Measurements from ENCODE around the gene ECHS1.

The ECHS1 gene

DNA sequence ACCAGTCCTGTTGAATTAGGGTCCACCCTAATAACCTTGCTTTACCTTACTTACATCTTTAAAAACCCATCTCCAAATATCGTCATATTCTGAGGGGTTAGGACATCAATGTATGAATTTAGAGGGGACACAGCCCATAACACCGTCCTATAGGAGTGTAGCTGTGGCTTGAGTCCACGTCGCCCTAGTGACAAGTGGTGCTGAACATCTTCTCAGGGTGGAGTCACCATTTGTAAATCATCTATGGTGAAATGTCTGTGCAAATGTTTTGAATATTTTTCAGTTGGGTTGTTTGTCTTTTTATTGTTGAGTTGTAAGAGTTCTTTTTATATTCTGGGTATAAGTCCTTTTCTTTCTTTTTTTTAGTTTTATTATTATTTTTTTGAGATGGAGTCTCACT is 31.2 kb downstream of the ECHS1 start:
- no peak for DNase-seq (ENCODE audit: low spot score)

DNA sequence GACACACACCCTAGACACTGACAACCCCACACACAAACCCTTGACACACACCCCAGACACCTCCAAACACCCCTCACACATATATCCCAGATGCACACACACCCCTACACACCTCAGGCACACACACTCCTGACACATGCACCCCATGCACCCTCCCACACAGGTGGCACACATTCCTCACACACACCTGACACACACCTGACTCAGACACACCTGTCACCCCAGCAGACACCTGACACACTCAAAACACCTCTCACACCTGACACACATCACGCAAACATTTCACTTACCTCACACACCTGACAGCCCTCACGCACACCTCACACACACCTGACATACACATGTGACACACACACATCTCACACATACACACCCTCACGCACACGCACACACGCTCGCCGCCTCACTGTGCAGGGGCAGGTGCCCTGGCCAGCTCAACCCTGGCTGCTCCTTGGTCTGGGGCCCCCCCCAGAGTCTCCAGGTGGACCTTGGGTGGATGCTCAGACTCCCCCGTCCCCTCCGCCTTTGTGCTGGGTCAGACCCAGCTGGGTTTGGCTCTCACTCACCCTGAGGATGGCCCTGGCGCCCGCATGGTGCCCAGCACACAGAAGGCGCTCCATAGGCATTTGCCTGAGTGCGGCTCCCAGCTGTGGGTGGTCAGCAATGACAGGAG is 33.3 kb downstream of the ECHS1 start:
- DNase-seq (ENCODE audit: low spot score) = no peak

DNA sequence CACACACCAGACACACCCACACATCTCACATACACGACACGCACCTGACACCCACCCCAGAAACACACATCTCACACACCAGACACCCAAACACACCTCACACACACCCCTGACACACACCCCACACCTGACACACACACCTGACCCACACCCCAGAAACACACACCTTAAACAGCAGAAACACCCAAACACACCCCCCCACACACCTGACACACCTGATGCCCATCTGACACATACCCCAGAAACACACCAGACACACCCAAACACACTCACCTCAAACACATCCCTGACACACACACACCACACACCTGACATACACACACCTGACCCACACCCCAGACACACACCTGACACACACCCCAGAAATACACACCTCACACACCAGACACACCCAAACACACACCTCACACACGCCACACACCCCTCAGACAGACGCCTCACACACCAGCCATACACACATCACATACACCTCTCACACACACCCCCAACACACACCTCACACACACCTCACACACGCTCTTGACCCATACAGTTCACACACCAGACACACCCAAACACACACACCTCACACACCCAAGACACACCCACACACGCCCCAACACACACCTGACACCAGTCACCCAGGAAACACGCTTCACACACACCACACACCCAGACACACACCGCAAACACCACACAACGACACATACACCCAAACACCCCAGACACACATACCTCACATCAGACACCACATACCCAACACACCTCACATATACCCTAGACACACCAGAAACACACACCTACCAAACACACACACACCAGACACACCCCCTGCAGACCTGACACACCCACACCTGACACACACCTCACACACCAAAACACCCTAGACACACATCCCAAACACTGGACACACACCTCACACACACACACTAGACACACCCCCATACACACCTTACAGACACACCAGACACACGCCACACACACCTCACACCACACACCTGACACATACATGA is 34.8 kb downstream of the ECHS1 start:
- no peak for DNase-seq (ENCODE audit: low spot score)

DNA sequence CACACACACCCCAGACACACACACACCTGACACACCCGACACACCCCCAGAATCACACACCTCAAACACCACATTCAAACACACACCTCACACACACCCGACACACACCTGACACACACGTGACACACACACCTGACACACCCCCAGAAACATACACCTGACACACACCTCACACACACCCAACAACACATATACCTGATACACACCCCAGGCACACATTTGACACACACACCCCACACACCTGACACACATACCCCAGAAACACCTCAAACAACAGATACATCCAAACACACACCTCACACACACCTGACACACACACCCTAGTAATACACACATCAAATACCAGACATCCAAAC is 35.8 kb downstream of the ECHS1 start:
- DNase-seq (ENCODE audit: low spot score) = no peak

DNA sequence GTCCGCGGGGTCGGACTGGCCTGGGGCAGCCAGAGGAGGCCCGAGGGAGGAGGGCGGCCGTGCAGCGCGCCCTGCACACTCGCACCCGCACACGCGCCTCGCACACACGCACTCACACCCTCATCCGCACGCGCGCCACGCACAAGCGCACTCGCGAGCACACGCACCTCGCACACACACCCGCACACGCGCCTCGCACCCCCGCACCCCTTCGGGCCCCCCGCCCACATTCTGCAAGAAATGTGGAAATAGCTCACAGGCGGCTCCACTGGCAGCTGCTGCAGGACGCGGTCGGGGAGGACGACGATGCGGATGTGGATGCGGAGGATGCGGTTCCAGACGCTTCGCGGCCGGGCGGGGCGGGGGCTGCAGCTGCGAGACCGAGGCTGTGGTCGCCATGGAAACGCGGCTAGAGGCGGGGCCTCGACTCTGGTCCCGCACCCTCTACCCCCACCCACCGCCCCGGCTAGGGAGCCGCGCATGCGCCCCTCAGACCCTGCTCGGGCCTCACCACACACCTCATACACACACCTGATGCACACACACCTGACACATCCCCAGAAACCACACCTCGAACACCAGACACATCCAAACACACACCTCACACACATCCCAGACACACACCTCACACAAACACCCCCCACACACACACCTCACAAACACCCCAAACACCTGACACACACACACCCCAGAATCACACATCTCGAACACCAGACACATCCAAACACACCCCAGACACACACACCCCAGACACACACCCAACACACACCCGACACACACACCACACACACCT is 36.4 kb downstream of the ECHS1 start, which contains the start of gene CALY:
Gene CALY (minus strand): TSS at position 320 of the 793 bp plus-strand sequence. CDS start 7,907 bp downstream, outside the sequence.
- DNase-seq (ENCODE audit: low spot score) = no peak

DNA sequence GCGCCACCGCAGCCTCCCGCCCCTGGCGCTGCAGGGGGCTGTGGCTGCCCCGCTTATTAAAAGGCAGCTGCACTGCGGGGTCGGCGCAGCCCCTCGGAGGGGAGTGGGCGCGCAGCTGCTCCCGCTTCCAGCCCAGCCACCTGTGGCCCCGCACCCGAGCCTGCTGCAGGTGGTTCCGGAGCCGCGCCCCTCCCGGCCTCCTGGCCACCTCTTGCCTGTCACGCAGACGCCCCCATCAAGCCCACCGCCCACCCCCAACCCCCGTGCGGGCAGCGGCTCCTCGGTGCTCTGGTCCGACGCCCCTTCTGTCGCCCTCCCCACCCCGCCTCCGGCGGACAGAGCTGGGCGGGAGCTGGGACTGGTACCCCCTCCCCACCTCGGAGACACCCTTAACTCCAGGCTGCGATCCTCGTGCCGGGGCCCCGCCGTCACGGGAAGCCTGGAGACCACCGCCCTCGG is 37.0 kb downstream of the ECHS1 start:
- DNase-seq (ENCODE audit: low spot score) = no peak

DNA sequence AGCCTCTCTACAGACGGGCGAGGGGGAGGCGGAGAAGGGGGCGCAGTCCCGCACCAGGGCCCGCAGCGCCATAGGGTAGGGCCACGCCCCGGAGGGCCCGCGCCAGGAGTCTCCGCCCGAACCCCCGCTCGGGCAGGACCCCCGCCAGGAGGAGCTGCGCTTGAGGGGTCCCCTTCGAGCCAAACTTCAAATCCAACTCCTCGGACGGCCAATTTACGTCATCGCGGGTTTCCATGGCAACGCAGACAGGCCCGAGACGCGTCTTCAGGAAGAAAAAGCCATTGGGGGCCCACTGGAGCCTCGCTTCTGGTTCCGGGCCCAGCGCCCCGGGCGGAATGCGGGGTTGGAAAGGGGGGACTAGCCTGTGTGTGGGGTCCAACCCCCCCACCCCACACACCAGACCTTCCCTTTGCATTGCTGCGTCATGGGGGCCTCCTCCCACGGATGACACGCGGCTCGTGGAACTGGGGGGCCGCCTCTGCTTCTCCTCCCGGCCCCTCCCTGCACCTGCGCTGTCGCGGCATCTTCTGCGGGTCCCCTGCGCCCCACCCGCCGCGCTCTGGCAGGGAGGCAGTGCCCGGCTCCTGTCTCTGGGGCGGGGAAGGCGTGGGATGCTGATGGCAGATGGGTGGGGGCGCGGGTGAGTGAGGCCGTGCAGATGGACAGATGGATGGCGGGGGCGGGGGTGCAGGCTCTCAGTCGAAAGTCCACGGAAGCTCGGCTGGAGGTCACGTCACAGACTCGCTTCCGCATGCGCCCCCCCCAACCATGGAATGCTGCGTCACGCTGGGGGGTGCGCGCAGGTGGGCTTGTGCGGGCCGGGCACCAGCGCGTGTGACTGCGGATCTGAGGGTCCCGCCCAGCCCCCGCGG is 37.7 kb downstream of the ECHS1 start:
- DNase-seq (ENCODE audit: low spot score) = peak; percentile 64

DNA sequence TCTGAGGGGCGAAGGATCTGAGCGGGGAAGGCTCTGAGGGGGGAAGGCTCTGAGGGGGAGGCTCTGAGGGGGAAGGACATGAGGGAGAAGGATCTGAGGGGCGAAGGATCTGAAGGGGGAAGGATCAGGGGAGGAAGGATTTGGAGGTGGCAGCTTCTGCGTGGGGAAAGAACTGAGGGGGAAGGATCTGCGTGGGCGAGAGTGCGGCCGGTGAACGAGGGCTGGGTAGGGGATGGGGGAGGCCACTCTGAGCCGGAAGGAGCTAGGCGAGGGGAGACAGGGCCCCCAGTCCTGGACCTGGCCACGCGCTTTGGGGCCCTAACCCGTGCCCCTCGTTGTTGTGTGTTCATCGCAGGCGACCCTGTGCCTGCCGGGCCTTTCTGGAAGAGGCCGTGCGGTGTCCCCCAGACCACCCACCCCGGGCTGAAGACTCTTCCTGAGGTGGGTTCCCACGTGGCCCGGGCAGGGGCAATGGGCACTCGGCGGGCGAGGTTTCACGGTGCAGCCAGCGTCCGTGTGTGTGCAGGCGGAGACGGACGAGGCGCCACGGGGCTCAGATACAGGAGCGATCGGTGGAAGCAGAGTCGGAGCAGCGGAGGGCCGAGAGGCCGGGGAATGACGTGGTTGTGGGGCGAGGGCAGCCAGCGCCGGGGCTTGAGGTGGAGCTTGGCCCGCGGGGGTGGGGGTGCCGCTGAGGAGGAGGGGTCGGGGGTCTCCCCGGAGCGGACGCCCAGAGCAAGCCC is 38.5 kb downstream of the ECHS1 start:
- peak; percentile 43 for DNase-seq (ENCODE audit: low spot score)

DNA sequence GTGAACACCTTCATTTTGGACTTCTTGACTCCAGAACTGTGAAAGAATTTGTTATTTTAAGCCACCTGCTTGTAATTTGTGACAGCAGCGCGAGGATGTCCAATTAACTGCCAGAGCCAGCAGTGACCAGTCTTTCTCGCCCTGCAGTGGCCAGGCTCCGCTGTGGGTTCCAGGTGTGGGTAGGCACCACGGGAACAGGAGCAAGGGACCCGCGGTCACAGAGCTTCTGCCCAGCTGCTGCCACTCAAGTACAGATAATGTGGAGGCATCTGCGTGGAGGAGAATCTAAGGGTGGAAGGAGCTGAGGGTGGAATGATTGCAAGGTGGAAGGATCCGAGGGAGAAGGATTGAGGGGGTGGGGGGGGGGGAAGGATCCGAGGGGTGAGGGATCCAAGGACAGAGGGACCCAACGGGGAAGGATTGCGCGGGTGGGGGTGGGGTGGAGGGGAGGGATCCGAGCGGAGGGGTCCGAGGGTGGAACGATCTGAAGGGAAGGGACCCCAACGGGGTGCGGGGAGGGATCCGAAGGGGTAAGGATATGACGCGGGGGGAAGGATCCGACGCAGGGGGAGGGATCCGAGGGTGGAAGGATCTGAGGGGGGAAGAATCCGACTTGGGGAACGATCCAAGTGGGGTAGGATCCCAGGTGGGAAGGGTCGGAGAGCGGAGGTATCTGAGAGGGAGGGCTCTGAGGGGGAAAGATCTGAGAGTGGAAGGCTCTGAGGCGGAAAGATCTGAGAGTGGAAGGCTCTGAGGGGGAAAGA is 40.0 kb downstream of the ECHS1 start:
- DNase-seq (ENCODE audit: low spot score) = no peak

DNA sequence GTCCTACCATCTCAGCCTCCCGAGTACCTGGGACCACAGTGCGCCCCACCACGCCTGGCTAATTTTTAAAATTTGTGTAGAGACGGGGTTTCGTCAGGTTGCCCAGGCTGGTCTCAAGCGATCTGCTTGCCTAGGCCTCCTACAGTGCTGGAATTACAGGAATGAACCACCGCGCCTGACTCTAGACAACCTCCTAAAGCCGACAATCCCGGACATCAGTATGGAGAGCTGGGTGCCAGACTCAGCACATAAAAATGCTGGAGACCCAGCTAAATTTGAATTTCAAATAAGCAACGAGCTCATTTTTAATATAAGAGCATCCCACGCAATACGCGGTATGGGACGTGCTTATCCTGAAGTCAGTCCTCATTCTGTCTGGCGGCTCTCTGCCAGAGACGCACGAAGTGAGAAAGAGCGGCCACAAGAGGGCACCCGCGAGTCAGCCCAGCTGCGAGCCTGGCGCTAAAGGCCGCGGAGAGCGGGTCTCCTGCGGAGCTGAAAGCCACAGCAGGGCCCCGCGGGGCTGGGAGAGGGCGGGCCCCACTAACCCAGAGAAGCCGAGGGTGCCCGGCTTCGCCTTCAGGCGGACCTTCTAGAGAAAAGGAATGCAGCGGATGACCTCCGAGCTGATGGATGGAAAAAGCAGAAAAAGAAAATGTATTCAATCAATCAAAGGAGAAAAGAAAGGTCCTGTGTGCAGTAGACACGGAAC is 43.5 kb downstream of the ECHS1 start:
- DNase-seq (ENCODE audit: low spot score) = peak; percentile 91

DNA sequence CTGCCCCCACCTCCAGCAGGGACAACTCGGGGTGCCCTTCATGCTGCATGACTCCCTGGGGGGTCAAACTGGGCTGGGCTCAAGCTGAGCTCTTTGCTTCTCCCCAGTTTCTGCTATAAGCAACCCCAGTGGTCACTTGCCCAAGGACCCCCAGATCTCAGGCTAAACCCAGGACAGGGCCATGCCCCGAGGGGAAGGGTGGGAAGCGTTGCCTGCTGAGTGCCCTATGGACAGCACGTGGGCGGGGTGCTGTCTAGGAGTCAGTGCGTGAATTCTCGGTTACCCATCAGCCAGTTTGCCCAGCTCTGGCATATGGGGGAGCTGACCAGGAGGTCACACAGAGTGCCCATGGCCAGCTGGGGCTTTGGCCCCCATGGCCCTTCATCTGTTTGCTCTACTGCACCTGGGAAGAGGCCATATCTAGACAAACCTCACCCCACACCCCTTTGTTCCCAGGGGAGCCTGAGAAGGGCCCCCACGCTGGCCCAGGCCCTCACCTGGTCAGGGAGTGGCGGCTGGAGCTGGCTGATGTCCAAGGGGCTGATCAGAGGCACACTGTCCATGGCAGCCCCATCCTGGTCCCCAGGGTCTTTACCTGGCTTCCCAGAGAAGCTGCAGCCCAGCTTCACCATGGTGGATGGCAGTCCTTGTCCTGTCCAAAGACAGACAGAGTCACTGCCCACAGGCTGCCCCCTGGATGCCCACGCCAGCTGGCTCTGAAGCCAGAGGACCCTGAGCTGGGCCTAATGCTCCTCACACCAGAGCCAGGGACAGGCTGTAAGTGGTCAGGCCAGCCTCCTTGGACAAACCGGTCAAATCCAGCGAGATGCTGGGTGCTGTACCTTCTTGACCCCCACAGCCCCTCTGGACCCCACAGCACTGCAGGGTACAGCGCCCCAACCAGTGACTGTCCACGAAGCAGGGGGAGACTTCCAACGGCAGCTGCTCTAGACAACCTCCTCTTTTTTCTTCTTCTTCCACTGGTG is 44.5 kb downstream of the ECHS1 start:
- no peak for DNase-seq (ENCODE audit: low spot score)

DNA sequence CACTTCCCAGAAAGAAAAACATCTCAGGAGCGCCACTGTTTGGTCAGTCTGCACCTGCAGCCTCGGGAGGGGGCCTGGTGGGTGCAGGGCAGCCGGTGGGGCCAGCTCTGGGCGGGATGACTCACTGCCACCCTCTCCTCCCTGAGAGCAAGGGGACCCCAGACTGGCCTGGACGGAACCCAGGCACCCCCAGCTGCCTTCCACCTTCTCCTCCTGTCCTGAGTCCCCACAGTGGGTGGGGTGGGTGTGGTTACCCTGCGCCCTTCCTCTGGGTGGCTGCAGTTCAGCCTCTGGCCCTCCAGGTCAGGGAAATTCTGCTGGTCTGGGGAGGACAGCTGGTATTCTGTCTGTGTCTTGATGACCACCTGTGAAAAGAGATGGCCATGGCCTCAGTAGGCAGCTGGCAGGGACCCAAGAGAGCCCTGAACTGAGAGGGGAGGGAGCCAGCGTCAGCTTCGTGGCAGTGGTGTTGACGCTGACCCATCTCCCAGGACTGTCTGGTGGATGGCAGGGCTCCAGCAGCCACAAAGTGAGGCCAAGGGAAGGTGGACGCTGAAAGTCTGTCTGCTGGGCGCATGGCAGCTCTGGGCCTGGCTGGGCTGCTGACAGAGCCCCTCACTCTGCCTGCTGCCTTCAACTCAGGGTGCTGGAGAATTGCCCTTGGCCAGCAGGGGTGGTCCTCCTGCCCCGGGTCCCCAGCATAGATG is 45.4 kb downstream of the ECHS1 start:
- no peak for DNase-seq (ENCODE audit: low spot score)

DNA sequence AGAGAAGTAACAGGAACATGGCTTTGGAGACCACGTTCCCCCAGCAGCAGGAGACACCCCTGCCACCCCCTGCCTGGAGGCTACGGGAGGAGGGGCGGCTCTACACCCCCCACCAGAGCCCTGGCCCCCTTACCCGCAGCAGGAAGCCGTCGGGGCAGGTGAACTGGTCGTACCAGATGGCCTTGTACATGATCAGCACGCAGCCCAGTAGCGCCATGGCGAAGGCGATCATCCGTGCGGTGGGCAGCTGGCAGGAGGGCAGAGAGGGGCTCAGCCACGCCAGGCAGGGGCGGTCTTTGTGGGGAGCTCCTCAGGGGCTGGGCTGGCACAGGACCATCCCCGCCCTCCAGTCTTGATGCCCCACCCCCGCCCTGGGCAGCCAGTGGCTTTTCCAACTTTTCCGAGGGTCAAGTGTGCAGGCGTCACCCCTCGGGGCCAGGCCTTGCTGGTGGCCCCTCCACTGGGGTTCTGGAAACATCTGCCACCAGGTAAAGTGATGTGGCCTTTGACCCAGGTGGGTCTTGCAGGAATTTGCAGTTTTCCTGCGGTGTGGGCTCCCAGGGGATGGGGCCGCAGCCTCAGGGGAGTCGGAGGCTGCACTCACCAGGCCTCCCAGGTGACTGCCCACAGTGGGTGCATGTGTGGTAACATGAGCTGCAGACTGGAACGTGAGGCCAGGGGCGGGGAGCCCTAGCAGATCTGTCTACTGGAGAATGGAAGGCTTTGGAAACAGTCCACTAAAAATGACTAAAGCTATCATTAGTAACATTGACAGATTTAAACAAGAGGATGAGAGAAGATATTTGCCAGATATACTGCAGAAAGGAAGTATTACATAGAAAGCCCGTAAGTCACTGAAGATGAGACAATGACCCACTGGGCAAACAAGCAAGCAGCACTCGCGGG is 46.2 kb downstream of the ECHS1 start:
- no peak for DNase-seq (ENCODE audit: low spot score)

DNA sequence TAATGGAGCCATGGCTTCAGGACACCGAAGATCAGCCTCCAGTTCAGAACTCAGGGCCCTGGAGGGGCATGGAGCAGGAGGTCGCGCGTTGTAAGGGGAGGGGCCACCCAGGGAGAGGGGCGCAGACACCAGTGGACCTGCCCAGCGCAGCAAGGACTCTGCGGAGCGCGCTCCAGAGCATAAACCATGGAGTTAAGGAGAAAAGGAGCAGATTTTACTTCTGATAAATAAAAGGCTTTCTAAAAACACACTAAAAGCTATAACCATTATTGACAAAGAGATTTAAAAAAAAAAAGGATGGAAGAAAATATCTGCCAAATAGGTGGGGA is 47.0 kb downstream of the ECHS1 start:
- no peak for DNase-seq (ENCODE audit: low spot score)

DNA sequence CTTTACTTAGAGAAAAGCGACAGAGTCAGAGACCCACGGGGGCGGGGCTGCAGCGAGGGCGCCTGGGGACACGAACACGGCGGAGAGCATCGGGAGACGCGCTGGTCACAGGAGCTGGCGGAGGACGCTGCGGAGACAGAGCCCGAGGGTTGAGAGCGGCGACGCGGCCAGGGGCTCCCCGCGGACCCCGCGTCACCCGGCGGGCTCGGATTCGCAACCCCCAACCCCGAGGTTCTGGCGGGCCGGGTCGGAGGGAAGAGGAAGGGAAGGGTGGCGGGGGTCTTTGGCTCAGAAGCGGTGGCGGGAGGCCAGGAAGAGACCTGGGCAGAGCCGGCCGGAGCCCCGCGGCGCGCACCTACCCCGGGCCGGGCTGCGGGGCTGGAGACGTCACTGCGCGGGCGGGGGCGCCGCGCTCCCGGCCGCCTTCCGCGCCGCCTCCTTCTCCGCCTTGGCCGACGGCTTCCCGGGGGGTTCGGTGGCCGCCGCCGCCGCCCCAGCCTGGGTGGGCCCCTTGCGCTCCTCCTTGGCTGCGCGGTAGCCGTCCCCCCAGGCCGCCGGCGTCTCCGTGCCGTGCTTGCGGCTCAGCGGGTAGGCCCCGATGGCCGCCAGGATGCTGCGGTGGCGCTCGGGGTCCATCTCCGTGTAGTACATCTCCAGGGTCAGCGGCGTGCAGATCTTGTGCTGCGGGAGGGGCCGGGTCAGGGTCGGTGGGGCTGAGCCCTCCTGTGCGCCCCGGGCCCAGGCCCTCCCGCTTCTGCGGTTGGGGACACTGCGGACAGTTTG is 47.5 kb downstream of the ECHS1 start:
- no peak for DNase-seq (ENCODE audit: low spot score)

DNA sequence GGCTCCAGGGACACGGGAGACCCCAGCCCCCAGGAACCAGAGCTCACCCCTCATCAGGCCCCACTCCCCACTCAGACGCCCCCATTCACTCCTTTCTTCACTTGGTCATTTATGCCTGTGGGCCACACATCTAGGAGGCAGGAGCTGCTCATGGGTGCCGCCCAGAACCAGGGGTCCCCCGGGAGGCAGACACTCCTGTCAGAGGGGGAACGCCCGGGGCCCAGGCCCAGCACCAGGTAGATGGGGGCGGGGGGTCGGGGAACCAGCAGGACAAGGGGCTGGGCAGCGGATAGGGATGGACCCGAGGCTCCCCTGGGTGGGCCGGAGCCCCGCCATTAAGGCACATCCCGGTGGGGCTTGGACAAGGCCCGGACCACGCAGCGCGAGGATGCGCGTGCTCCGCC is 48.3 kb downstream of the ECHS1 start:
- no peak for DNase-seq (ENCODE audit: low spot score)
